Stomach (tissue), 4 donors: Measurements from ENCODE around the gene PDX1.

Experiments
- CTCF ChIP-seq, 7 experiments: fragments of 450-650 bp in 4 of 7; fragments of 200-600 bp in 3 of 7; sonication (generic) in 3 of 7; IDR thresholded peaks; one replicate each; pipeline ENCODE4 v1.5.1; 2016 to 2019; ENCODE audit warnings: antibody characterized with exemption in 7 of 7, control low read depth in 2 of 7, mild to moderate bottlenecking in 1 of 7
- EP300 ChIP-seq: sonication (generic); formaldehyde crosslinking; IDR thresholded peaks from one replicate; pipeline ENCODE4 v1.6.1; 2017; ENCODE audit warnings: antibody characterized with exemption
- POLR2A ChIP-seq, 4 donors: fragments of 450-650 bp; IDR thresholded peaks; one replicate each; pipeline ENCODE4 v1.6.1; 2016; ENCODE audit warnings: antibody characterized with exemption in 4 of 4, control low read depth in 2 of 4, mild to moderate bottlenecking in 1 of 4, moderate library complexity in 1 of 4
- POLR2AphosphoS5 ChIP-seq, 3 donors: sonication (generic); formaldehyde crosslinking; IDR thresholded peaks; one replicate each; pipeline ENCODE4 v1.6.1; 2016; ENCODE audit warnings: antibody characterized with exemption in 3 of 3

- TF ChIP-seq POLR2A (IDR thresholded peaks at IDR 0.05), result no peak
- TF ChIP-seq CTCF (IDR thresholded peaks at IDR 0.05), result no peak
- no peak for TF ChIP-seq EP300
- TF ChIP-seq POLR2AphosphoS5 (IDR thresholded peaks at IDR 0.05), result no peak
Observed at GRCh38 chr13:27942972-27943371, 23.2 kb downstream of the PDX1 start.
